GM19193 (cell line): ENCODE data around the gene CCNK.

Experiments used
- POLR2A ChIP-seq: IDR thresholded peaks from 4 replicates; pipeline ENCODE4 v1.6.1; 2011; ENCODE audit not compliant: insufficient read depth, insufficient read length; ENCODE audit errors: extremely low read depth

The CCNK gene

GRCh38 chr14:99459481-99460100 lies 21.6 kb upstream of the CCNK start:
- TF ChIP-seq POLR2A = no peak

DNA sequence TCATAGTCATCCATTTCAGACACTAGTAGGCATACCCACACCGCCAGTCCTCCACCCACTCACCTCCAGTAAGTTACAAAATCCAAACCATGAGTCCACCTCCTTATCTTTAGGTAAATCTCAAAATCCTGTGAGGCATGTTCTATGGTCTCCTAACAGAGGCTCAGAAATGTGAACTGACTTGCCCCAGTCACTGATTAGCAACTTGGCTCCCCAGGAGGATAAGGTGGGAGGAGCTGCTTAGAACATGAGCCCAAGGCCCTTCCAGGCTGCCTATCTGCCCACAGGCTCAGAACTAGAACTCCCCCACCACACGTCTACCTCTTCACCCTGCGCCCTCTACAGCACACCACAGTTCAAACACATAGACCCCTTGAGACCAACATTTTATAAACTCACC lies 20.4 kb upstream of the CCNK start:
- TF ChIP-seq POLR2A = no peak

GRCh38 chr14:99461411-99462085 lies 19.7 kb upstream of the CCNK start:
- no peak for TF ChIP-seq POLR2A

DNA sequence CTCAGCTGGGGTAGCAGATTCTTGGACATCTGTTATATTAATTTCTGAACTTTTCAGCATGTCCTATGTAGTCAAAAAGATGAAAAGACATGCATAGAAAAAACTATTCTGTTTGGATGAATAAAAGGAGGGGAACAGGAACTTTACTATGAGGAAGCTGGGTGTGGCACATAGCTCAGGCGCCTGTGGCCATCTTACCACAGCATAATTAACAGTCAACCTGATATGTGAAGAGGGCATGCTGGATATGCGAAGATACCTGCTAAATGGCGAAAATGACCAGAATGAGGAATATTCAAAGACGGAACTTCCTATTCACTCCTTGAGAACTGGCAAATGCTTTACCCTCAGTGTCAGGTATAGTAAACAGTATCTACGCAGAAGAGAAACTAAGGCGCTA lies 19.0 kb upstream of the CCNK start:
- TF ChIP-seq POLR2A = no peak

GRCh38 chr14:99463974-99464373 lies 17.2 kb upstream of the CCNK start:
- TF ChIP-seq POLR2A = no peak

DNA sequence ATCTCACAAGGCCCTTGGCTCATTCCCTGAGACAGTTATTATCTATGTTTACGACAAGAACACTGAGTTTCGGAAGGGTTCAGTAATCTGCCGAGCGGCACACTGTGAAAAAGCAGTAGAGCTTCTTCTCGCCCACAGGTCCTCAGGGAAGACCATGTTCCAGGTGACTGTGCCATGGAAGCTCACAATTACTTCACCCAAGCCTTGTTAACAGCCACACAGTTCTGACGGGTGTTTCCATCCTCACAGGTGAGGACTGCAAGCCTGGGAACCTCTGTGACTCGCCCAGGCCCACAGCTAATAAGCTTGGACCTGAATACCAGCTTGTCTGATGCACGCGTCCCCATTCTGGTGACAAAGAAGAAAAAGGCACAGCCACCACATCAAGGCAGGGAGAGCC lies 15.9 kb upstream of the CCNK start:
- no peak for TF ChIP-seq POLR2A

DNA sequence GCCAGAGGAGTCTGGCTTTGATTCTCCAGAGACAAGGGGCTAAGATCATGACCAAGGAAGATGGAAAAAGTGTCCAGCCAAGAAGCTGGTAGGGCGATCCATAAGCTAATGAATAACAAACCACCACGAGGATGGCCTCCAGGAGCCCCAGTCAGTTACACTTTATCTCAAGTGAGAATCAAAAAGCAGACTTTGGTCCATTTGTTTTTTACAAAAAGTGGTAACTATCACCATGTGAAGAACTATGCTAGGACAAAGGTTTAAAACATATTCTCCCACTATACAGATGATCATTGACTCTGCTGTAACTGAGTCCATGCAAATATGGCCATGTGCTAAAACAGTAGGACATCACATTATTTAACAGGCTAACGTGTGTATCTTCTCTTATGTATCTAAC lies 14.5 kb upstream of the CCNK start:
- no peak for TF ChIP-seq POLR2A

- no peak for TF ChIP-seq POLR2A
These were observed 13.7 kb upstream of the CCNK start for GRCh38 chr14:99467336-99468078.

- no peak for TF ChIP-seq POLR2A
These were observed 13.1 kb upstream of the CCNK start for GRCh38 chr14:99468081-99468480.

GRCh38 chr14:99468836-99469592 lies 12.2 kb upstream of the CCNK start:
- TF ChIP-seq POLR2A = no peak

DNA sequence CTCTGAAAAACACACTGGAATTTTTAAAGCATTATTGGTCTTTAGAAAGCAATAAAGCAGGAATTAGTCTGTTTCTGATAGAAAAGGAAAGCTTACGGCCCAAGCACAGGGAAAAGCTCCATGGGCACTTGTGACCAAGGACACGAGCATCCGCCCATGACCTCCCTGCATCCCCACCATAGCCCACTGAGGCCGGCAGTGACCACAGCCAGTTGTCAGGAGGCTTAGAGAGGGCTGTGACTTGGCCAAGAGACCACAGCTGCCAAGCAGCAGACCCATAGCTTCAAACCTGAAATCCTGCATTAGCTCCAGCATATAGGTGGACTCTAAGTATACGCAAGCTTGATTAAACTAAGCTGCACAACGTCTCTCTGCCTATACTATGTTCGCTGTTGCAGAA lies 9.5 kb upstream of the CCNK start:
- TF ChIP-seq POLR2A = no peak

DNA sequence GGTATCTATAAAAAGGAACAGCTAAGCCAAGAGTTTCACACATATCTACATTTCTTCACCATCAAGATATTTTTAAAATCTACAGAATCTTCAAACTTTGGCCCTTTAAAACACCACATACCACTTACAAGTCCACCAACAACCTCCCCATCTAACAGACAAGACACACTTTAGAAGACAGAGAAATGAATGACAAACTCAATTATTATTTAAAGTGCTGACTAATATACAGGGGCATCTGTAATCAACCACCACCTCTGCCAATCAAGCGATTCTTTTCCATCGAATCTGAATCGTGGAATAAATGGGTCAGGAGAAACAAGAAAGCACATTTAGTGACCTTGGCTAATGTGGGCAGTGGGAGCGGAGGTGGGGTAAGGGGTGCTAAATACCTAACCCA lies 8.3 kb upstream of the CCNK start:
- TF ChIP-seq POLR2A = no peak

DNA sequence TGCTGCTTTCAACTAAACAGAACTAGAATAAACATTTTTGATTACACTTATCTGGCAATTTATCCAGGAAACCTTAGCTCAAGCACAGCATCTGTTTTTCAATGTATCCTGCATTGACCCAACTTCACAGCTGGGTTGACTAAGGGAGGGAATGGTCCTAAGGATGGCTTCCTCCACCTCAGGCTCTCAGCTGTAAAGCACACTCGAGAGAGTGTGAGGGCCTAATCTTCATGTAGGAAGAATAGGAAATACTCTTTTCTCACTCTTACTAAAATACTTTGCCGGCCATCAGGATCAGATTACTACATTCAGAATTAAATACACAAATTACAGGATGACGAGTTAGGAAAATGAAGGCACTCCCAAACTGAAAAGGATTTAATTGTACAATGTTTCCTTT lies 7.8 kb upstream of the CCNK start:
- TF ChIP-seq POLR2A = no peak

DNA sequence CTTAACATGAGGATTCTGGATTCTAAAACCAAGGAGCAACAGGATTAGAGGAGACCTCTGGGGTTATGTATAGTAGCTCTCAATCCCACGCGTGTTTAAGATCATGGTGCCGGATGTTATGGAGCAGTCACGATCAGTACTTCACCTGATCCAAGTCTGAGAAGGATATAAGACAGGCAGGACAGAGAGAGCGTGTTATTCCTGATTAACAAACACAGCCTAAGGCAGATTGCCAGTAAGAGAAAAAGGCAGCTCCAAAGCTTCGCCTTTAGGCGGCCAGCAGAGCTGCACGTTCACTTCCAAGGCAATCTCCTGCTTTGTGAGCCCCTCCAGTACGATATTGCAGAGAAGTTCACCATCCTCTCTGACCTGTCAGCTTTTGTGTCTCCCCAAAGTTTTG lies 6.0 kb upstream of the CCNK start:
- no peak for TF ChIP-seq POLR2A

DNA sequence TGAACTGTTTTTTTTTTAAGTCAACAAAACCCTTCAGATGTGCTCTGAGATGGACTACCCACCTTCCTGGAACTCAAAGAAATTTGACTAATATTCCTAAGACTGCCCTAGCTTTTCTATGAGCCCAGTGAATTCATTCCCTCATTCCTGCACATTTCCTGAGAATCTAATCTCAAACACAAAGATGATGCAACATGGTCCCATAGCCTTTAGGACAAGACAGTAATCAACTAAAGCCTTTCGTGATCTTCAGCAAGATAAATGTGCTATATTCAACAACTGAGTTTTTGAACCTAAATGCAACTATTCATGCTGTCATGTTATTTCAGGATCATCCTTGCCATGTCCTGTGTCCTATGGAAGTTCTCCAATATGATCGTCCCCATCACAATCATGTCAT lies 5.5 kb upstream of the CCNK start:
- TF ChIP-seq POLR2A = no peak
